HEK293 (cell line): ENCODE measurements around the gene HYDIN.

Source experiments
- CTCF ChIP-seq: fragments of 450-650 bp; formaldehyde crosslinking; IDR thresholded peaks from 2 replicates; pipeline ENCODE4 v1.5.1; 2016; ENCODE audit warnings: missing biosample characterization, missing genetic modification characterization
- REST ChIP-seq: fragments of 450-650 bp; formaldehyde crosslinking; IDR thresholded peaks from 2 replicates; pipeline ENCODE4 v1.5.1; 2016; ENCODE audit warnings: missing biosample characterization, missing genetic modification characterization
- YY1 ChIP-seq: fragments of 450-650 bp; formaldehyde crosslinking; IDR thresholded peaks from 2 replicates; pipeline ENCODE4 v1.5.1; 2018; ENCODE audit warnings: missing biosample characterization, missing genetic modification characterization
- ZBTB1 ChIP-seq: fragments of 450-650 bp; formaldehyde crosslinking; IDR thresholded peaks from 2 replicates; pipeline ENCODE4 v1.5.1; 2016; ENCODE audit warnings: missing biosample characterization, missing genetic modification characterization
- ZBTB7A ChIP-seq: fragments of 450-650 bp; formaldehyde crosslinking; IDR thresholded peaks from 2 replicates; pipeline ENCODE4 v1.5.1; 2016; ENCODE audit warnings: low read depth, missing biosample characterization, missing genetic modification characterization
- ZEB2 ChIP-seq: fragments of 450-650 bp; formaldehyde crosslinking; IDR thresholded peaks from 2 replicates; pipeline ENCODE4 v1.5.1; 2016; ENCODE audit warnings: missing biosample characterization, missing genetic modification characterization
- ZNF133 ChIP-seq: fragments of 450-650 bp; formaldehyde crosslinking; IDR thresholded peaks from 2 replicates; pipeline ENCODE4 v1.5.1; 2016; ENCODE audit warnings: missing biosample characterization, missing genetic modification characterization
- ZNF184 ChIP-seq: fragments of 450-650 bp; IDR thresholded peaks from 2 replicates; pipeline ENCODE4 v1.5.1; 2018; ENCODE audit warnings: missing biosample characterization, mild to moderate bottlenecking, missing genetic modification characterization
- ZNF274 ChIP-seq, 2 experiments: fragments of 200-500 bp in 1 of 2; fragments of 450-650 bp in 1 of 2; sonication (Bioruptor generic) in 1 of 2; formaldehyde crosslinking in 1 of 2; IDR thresholded peaks; 2 replicates each; pipeline versions ENCODE4 v1.5.1 to v1.6.1; 2014 to 2016; ENCODE audit warnings: borderline replicate concordance in 1 of 2, inconsistent platforms in 1 of 2, low read length in 1 of 2, missing biosample characterization in 1 of 2, missing genetic modification characterization in 1 of 2
- ZNF76 ChIP-seq: fragments of 450-650 bp; formaldehyde crosslinking; IDR thresholded peaks from 2 replicates; pipeline ENCODE4; 2016; ENCODE audit warnings: low read depth, missing biosample characterization, missing genetic modification characterization, borderline replicate concordance

GRCh38 chr16:71242036-71242435 is 11.5 kb upstream of the HYDIN start:
- TF ChIP-seq ZNF184 (tag by site-specific recombination), result no peak
- TF ChIP-seq REST (tag by site-specific recombination), result no peak
- no peak for TF ChIP-seq ZEB2 (tag by site-specific recombination)
- no peak for TF ChIP-seq ZNF76 (tag by site-specific recombination)
- no peak for TF ChIP-seq CTCF (tag by site-specific recombination)
- no peak for TF ChIP-seq ZNF133 (tag by site-specific recombination)
- TF ChIP-seq ZBTB1, result no peak
- TF ChIP-seq ZNF274 (IDR thresholded peaks at IDR 0.05; ENCODE audit: low read length), result no peak
- TF ChIP-seq ZNF274 (tag by site-specific recombination; IDR thresholded peaks at IDR 0.05; ENCODE audit: borderline replicate concordance), result no peak
- TF ChIP-seq YY1 (tag by site-specific recombination), result no peak
- TF ChIP-seq ZBTB7A (tag by site-specific recombination), result no peak
